Trophoblast cell (in vitro differentiated cells and primary cell): ENCODE measurements around the gene ULBP2.
"Not testable (repeated sequence)": the region's sequence is repeated elsewhere in the genome, so short reads cannot be mapped to it uniquely, and the experiment has no call there.

Experiments
- DNase-seq, 2 donors: peaks; one replicate each; pipeline ENCODE4 v3.0.0-alpha.2; 2016
- H2AFZ ChIP-seq: 2 replicates; pipeline ENCODE4 v1.6.1; 2013; ENCODE audit warnings: low read length, moderate library complexity, mild to moderate bottlenecking; ENCODE audit not compliant: insufficient read depth, poor library complexity
- H2AK5ac ChIP-seq: 2 replicates; pipeline ENCODE4 v1.6.1; 2013; ENCODE audit warnings: mild to moderate bottlenecking, low read length
- H2BK120ac ChIP-seq: 2 replicates; pipeline ENCODE4 v1.6.1; 2013; ENCODE audit warnings: low read length, mild to moderate bottlenecking, moderate library complexity; ENCODE audit not compliant: insufficient read depth, poor library complexity
- H2BK12ac ChIP-seq: 2 replicates; pipeline ENCODE4 v1.6.1; 2013; ENCODE audit warnings: mild to moderate bottlenecking, low read length, moderate library complexity
- H2BK5ac ChIP-seq: 2 replicates; pipeline ENCODE4 v1.6.1; 2013; ENCODE audit warnings: low read length, low read depth, moderate library complexity, mild to moderate bottlenecking; ENCODE audit not compliant: poor library complexity
- H3K14ac ChIP-seq: 2 replicates; pipeline ENCODE4 v1.6.1; 2013; ENCODE audit warnings: mild to moderate bottlenecking, low read length
- H3K18ac ChIP-seq: 2 replicates; pipeline ENCODE4 v1.6.1; 2013; ENCODE audit warnings: mild to moderate bottlenecking, low read length
- H3K23ac ChIP-seq: 2 replicates; pipeline ENCODE4 v1.6.1; 2013; ENCODE audit warnings: low read length
- H3K27ac ChIP-seq: 2 replicates; pipeline ENCODE4 v1.5.1; 2013; ENCODE audit warnings: low read depth, mild to moderate bottlenecking, inconsistent platforms, low read length, moderate library complexity
- H3K27me3 ChIP-seq: 2 replicates; pipeline ENCODE4 v1.6.1; 2013; ENCODE audit warnings: inconsistent platforms, mild to moderate bottlenecking, low read length, moderate library complexity; ENCODE audit not compliant: insufficient read depth
- H3K36me3 ChIP-seq, 2 experiments: 1 replicate in 1 of 2; 2 replicates in 1 of 2; pipeline ENCODE4 v1.6.1; 2013; ENCODE audit warnings: low read length in 2 of 2, mild to moderate bottlenecking in 2 of 2, moderate library complexity in 1 of 2; ENCODE audit not compliant: insufficient read depth in 2 of 2, control insufficient read depth in 1 of 2
- H3K4ac ChIP-seq: 2 replicates; pipeline ENCODE4 v1.6.1; 2013; ENCODE audit warnings: low read depth, mild to moderate bottlenecking, low read length, moderate library complexity
- H3K4me1 ChIP-seq, 2 experiments: 1 replicate in 1 of 2; 2 replicates in 1 of 2; pipeline ENCODE4 v1.6.1; 2013; ENCODE audit warnings: low read length in 2 of 2, mild to moderate bottlenecking in 2 of 2, moderate library complexity in 1 of 2; ENCODE audit not compliant: insufficient read depth in 2 of 2, control insufficient read depth in 1 of 2
- H3K4me2 ChIP-seq: 2 replicates; pipeline ENCODE4 v1.6.1; 2013; ENCODE audit warnings: inconsistent platforms, mild to moderate bottlenecking, low read length, moderate library complexity
- H3K4me3 ChIP-seq: 2 replicates; pipeline ENCODE4 v1.5.1; 2013; ENCODE audit warnings: mild to moderate bottlenecking, low read depth, low read length, inconsistent platforms
- H3K79me1 ChIP-seq: one replicate; pipeline ENCODE4 v1.6.1; 2013; ENCODE audit warnings: low read length
- H3K79me2 ChIP-seq: 2 replicates; pipeline ENCODE4 v1.6.1; 2013; ENCODE audit warnings: low read length, mild to moderate bottlenecking; ENCODE audit not compliant: control insufficient read depth, insufficient read depth, poor library complexity
- H3K9ac ChIP-seq: 2 replicates; pipeline ENCODE4 v1.6.1; 2013; ENCODE audit warnings: mild to moderate bottlenecking, low read length
- H3K9me3 ChIP-seq: 2 replicates; pipeline ENCODE4 v1.6.1; 2013; ENCODE audit warnings: low read depth, mild to moderate bottlenecking, control low read depth, inconsistent platforms, low read length; ENCODE audit not compliant: insufficient read depth
- H4K12ac ChIP-seq: 2 replicates; pipeline ENCODE4 v1.6.1; 2013; ENCODE audit warnings: low read depth, mild to moderate bottlenecking, low read length, moderate library complexity
- H4K8ac ChIP-seq: 2 replicates; pipeline ENCODE4 v1.6.1; 2013; ENCODE audit warnings: low read depth, mild to moderate bottlenecking, low read length, moderate library complexity
- H4K91ac ChIP-seq: one replicate; pipeline ENCODE4 v1.6.1; 2013; ENCODE audit warnings: low read depth, mild to moderate bottlenecking, low read length, moderate library complexity
- WGBS: extraction: QIAGEN DNeasy Blood & Tissue Kit; methylation state at CpG from one replicate; pipeline ENCODE4 v1.1.7; 2013; ENCODE audit warnings: missing lambda C conversion rate; ENCODE audit not compliant: insufficient read length, insufficient coverage; ENCODE audit errors: extremely low coverage; 5-methylcytosine and 5-hydroxymethylcytosine counted together

The ULBP2 gene

DNA sequence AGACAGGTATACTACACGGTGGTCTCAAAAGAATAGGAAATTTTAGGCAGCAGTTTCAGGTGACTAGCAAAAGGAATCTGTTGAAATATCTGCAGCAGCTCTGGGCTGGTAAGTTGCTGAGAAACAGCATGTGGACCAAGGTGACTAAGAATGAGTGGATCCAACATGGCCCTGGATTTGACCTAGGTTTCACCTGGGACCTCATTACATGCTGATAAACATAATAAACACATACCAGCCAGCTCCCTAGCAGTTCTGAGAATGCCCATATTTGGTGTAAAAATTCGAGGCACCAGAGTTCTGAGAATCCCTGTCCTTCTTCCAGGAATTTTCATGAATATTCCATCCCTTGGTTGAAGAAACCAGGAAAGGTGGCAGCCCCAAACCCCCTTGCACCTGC lies 11.6 kb downstream of the ULBP2 start:
- not testable (repeated sequence) for H4K8ac ChIP-seq, H4K12ac ChIP-seq, H3K18ac ChIP-seq, H3K9me3 ChIP-seq, H4K91ac ChIP-seq, H3K4ac ChIP-seq, H2BK12ac ChIP-seq, H3K9ac ChIP-seq, DNase-seq, H3K4me3 ChIP-seq, H3K79me1 ChIP-seq, H3K4me2 ChIP-seq, H2AK5ac ChIP-seq, H2BK120ac ChIP-seq, H2AFZ ChIP-seq, H3K23ac ChIP-seq, H3K4me1 ChIP-seq, H3K14ac ChIP-seq, H3K36me3 ChIP-seq, H3K27ac ChIP-seq, H2BK5ac ChIP-seq, H3K79me2 ChIP-seq
- no CpG with 5 or more reads among the region's 2 CpGs for WGBS
- peaks cover 22% of the 10 kb centered on the region for H3K27me3 ChIP-seq

DNA sequence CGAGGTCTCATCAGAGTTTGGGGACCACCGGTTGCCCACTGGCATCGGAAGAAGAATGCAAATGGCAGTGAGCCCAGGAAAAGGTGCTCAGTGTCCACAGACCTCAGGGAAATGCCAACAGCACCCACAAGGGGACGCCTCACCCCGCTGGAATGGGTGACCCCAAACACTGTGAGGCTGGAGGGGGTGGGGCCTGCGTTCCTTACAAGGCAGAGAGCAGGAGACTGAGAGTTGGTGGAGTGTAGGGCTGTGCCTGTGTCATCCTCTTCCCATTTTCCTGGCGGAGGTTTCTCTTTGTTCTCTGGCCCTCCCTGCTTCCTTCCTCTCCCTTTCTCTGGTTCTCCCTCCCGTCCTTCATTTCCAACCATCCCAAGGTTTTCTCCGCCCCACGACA lies 12.1 kb downstream of the ULBP2 start:
- H3K23ac ChIP-seq, H4K91ac ChIP-seq, H3K4me3 ChIP-seq, H2AFZ ChIP-seq, H3K4me1 ChIP-seq, H3K14ac ChIP-seq, H3K79me1 ChIP-seq, DNase-seq, H3K79me2 ChIP-seq, H4K12ac ChIP-seq, H2BK5ac ChIP-seq, H2AK5ac ChIP-seq, H3K9me3 ChIP-seq, H3K36me3 ChIP-seq, H3K18ac ChIP-seq, H3K4ac ChIP-seq, H2BK120ac ChIP-seq, H4K8ac ChIP-seq, H3K4me2 ChIP-seq, H2BK12ac ChIP-seq, H3K27ac ChIP-seq, H3K9ac ChIP-seq: not testable (repeated sequence)
- H3K27me3 ChIP-seq, result peaks cover 22% of the 10 kb centered on the region
- WGBS, result no CpG with 5 or more reads among the region's 10 CpGs

DNA sequence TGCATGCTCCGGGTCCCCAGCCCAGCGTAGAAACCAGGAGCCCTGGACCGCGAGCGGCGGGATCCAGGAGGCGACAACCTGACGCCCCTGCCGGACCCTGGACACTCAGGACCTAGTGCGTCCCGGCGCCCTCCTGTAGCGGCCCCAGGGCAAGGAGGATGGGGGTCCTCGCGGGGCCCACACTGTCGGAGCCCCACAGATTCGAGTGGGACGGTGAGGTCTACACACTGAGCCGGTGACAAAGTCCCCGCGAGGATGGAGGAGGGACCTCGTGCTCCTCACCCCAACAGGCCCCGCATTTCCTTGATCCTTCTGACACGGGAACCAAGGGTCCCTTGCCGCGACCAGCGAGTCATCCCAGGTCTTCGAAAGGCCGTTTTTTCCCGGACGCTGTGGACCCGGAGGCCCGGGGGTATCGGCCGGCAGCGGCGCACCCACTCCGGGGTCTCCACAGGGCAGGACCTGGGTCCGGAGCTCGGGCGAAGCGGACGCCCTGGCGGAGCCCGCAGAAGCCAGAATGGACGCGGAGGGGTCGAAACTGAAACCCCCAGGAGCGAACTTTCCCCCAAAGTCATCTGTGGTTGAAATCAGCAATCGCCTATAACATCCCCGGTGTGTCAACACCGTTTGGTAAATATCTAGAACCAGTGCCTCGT lies 12.6 kb downstream of the ULBP2 start:
- H3K14ac ChIP-seq, H2BK120ac ChIP-seq, H4K91ac ChIP-seq, H3K36me3 ChIP-seq, H2AFZ ChIP-seq, H2AK5ac ChIP-seq, H3K27ac ChIP-seq, H3K9ac ChIP-seq, DNase-seq, H2BK5ac ChIP-seq, H3K4me1 ChIP-seq, H3K9me3 ChIP-seq, H3K18ac ChIP-seq, H3K23ac ChIP-seq, H3K4me2 ChIP-seq, H3K4me3 ChIP-seq, H3K4ac ChIP-seq, H4K12ac ChIP-seq, H3K79me2 ChIP-seq, H2BK12ac ChIP-seq, H4K8ac ChIP-seq, H3K79me1 ChIP-seq: not testable (repeated sequence)
- no CpG with 5 or more reads among the region's 53 CpGs for WGBS
- H3K27me3 ChIP-seq, result peaks cover 22% of the 10 kb centered on the region

DNA sequence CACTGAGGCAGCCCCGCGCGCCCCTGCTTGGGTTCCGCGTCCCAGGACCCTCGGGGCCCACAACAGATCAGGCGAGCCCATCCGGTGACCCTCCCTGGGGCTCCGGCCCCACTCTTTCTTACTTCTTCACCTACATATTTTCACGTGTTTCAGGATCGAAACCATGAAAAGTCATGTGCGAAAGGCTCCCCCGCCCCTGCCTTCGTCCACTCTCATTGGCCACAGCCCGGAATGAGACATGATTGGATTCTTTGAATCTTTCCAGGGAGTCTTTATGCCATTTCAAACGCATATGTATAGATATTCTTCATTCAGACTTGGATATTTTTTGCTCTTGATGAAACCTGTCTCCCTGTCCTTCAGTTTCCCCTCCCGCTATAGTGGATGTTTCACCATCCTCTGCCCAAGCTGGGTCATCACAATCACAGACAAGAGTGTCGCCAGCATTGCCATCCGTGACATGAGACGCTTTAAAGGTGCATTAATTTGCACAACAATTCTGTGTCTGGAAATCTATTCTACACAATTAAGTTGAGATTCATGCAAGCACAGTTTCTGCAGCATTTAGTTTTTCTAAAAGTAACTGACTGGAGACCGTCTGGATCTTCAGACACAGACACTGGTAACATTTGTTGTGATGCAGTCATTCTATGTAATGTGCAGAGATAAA lies 13.3 kb downstream of the ULBP2 start:
- not testable (repeated sequence) for H3K18ac ChIP-seq, H2AK5ac ChIP-seq, H3K14ac ChIP-seq, H3K79me1 ChIP-seq, H3K27ac ChIP-seq, H3K79me2 ChIP-seq, H4K91ac ChIP-seq, H2AFZ ChIP-seq, H3K4me1 ChIP-seq, H3K23ac ChIP-seq, H4K8ac ChIP-seq, H3K4me2 ChIP-seq, H2BK5ac ChIP-seq, H3K4me3 ChIP-seq, H3K36me3 ChIP-seq, H4K12ac ChIP-seq, DNase-seq, H3K9me3 ChIP-seq, H2BK120ac ChIP-seq, H3K4ac ChIP-seq, H2BK12ac ChIP-seq, H3K9ac ChIP-seq
- no CpG with 5 or more reads among the region's 21 CpGs for WGBS
- peaks cover 22% of the 10 kb centered on the region for H3K27me3 ChIP-seq
